Stimulated activated CD4-positive, alpha-beta T cell treated with anti-CD3 and anti-CD28 coated beads, Interleukin-1b, Interleukin-23, amount 100 ng/mL, for 4 hours (primary cell): ENCODE results near the gene AIG1.

Experiments
- DNase-seq, 2 donors: peaks; one replicate each; pipeline ENCODE4 v3.0.0-alpha.2; 2020; ENCODE audit warnings: low read depth in 2 of 2

AIG1 gene

DNA sequence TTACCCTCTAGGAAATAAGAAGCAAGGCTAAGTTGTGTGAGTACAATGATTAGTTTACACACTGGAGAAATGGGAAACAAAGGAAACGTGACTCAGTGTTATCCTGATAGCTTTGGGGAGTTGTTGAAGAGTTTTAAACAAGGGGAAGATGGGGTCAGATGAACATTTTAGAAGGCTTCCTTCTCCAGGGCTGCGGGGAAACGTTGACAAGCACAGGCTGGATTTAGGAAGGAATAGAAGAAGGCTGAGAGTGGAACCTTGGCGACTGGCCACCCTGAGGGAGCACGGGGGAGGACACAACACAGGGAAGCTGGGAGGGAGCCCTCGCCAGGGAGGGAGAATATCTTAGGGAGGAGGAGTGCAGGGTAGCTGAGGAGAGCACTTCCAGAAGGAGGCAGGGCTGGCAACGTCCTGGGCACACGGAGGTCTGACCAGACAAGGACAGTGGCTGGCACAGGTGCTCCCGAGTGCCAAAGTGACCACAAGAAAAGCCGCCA, 134.7 kb downstream of the AIG1 start:
- no peak for DNase-seq

DNA sequence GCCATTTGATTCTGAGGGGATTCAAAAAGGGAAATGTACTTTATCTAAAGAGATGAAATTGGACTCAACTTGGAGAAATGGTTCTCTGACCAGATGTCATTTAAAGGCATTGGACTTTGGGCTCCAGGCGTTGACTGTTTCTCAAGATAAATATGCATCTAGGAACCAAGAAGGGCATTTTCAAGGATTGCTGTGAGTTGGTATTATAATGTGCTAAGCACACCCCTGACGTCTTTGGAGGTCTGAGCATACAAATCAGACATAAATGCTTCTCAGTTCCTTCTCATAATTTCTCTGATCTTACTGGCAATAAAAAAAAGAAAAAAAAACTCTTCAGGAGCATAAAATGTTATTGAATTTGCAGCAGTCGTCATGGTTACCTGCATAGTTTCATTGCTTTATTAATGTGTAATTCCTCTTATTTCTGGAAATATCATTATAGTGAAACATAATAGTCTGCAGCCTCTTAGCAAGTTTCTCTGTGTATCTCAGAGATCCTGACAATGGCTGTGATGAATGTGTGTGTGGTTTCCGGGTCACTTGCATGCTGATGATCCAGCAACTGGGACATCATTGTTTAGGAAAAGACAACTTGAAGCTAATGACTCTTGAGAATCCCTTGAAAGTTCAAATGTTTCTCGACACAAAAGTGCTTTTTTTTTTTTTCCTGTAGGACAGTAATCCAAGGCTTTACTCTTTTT, 136.0 kb downstream of the AIG1 start:
- no peak for DNase-seq

DNA sequence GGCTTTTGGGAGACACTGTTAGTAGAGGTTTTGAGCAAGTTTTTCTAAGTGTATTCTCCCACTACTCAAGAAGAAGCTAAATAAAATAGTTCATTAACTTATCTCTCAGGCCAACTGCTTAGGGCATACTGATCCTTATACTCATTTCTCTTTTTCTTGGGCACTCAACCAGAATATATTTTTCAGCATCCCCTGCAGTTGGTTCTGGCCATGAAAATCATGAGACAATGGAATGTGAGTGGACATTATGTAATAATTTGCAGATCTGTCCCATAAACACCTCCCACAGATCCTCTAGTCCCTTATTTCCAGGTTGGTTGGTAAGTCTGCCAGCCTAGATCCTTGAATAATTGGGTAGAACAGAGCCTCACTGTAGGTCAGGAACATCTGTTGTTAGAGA, 136.7 kb downstream of the AIG1 start:
- no peak for DNase-seq

DNA sequence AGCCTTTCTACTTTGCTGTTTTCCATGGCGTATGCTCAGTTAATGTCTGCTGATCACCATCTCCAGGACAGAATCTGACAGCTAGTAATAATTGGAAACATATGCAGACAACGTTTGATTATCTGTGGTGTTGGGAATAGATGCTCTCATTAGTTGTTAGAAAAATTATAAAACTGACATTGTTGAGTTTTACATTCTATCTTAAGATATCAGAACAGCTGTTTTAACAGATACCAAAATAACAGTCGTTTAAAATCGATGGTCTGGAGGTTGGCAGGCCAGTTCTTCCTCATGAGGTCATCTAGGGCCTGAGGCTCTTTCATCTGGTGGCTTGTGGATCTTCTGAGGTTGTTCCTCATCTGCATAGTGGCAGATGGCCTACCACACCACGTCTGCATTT, 137.6 kb downstream of the AIG1 start:
- no peak for DNase-seq

DNA sequence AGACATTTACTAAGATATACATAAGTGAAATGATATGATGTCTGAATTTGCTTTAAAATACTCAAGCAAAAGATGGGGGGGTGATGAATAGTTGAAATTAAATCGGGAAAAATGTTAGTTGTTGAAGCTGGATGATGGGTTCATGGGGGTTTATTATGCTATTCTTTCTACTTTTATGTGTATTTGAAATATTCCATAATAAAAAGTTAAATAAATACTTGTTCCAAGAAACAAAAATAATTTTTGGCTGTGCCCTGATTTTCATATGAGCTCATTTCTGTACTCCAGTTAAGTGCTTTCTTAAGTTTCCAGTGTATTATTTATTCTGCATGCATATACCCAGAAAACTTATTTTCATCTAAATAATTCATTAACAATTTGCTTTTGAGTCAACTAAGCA, 138.6 kb downstream of the AIG1 start:
- DNase-seq: no peak

GRCh38 chr6:143200167-143200770, 139.6 kb downstream of the AIG1 start:
- no peak for DNase-seq

DNA sequence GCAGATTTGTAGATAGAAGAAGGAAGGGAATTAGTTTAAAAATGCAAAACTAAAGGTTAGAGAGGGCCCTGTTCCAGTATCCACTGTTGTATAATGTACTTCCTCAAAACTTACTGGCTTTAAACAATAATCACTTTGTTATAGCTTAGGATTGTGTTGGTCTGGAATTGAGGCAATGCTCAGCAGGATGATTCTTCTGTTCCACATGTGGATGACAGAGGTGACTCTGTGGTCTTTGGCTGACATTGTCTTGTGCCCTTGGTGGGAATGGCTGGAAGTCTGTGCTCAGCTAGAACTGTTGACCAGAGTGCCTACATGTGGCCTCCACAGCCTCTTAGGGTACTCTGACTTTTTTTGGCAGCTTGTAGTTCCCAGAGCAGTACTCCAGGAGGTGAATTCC, 143.4 kb downstream of the AIG1 start:
- DNase-seq: no peak

DNA sequence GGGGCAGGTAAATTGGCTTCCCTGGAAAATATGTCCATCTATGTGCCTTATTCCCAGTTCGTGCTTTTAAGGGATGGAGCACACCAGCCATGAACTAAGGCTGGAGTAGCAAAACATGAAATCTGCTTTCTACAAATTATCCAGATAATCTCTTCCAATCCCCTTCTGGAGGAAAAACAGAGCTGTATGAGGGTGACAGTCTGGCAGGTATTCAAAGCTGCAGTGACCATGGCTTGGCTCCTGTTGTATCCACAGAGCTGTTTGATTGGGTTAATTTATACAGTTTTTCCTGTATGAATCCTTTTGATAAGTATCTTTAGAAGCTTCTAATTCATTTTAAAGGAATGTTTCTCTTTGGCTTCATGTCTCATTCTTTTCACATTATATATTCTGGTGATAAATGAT, 144.4 kb downstream of the AIG1 start:
- no peak for DNase-seq

DNA sequence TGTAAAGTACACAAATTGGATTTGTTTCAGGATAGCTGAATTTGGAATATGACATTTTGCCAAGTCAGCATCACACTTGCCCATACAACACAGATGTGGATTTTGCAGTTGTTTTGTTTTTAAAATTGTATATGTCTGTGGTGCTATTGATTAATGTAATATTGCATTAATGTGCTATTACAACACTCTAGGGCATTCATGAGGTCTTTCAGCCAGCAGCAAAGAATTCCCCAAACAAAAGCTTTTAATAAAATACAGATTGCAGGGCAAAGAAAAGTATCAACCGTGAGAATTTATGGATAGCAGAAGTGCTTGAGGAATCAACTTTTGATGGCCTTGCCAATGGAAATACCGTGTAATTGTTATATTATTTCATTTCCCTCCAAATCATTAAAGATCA, 144.9 kb downstream of the AIG1 start:
- no peak for DNase-seq

DNA sequence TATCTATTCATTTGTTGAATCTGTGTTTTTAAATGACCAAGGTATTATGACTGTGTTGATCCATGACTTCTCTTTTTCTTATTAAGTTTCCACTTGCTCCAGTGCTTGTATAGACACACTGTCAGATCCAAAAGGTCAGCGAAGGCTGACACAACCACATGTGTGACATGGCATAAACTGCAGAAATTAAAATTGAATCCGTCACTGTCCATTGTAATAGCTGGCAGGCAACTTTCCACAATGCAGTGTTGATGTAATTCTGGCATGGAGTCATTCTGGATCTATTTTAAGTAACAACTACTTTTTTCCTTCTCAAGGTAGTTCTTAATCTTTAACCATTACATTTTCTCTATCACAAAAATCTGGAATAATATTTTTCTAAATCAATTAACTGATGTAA, 145.3 kb downstream of the AIG1 start:
- no peak for DNase-seq

GRCh38 chr6:143206550-143206949, 145.9 kb downstream of the AIG1 start:
- DNase-seq: no peak

GRCh38 chr6:143210420-143210819, 149.7 kb downstream of the AIG1 start:
- no peak for DNase-seq

GRCh38 chr6:143213859-143214376, 153.2 kb downstream of the AIG1 start:
- DNase-seq: no peak

DNA sequence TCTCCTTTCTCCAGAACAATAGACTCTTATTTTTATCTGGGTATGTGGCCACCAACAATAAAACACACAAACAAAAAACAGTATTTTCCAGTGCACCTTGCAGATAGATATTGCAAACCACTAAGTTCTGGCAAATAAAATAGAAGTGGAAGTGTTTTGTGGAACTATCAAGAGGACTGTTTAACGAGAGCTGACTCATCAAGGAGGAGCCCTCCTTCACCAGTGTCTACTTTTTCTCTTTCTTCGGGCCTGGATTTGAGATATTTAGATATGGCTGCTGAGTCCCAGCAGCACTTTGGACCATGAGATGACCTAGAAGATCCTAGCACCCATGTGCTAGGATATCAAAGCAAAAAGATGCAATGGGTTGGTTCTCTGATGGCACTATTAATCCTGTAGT, 154.7 kb downstream of the AIG1 start:
- no peak for DNase-seq

DNA sequence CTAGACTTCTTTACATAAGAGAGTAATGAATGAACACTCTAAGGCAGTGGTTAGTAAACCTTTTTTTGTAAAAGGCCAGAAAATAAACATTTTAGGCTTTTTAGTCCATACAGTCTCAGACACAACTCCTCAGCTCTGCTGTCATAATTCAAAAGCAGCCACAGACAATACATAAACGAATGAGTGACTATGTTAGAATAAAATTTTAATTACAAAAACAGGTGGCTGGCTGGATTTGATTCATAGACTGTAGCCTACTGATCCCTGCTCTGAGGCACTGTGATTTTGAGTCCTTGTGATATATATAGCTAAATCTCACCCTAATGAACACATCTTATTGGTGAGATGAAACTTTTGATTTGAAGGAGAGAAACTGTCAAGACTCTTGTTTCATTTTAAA, 155.1 kb downstream of the AIG1 start:
- DNase-seq: no peak

DNA sequence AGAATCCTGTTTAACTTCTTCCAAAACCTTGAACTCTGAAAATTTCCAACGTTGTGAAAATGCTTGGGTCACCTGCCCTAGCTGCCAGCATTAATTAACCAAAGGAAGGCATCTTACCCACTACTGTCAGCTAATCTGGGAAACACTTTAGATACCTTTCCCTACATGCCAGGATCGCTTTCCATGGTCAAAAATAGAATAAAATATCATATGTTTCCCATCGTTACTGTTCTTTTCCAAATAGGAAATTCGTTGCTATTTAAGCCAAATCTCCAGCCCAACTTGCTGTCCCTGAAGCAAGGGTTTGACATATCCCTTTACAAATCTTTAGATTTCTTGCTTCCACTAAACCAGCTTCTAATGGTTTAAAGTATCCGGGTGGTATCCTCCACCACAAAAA, 157.5 kb downstream of the AIG1 start:
- no peak for DNase-seq

DNA sequence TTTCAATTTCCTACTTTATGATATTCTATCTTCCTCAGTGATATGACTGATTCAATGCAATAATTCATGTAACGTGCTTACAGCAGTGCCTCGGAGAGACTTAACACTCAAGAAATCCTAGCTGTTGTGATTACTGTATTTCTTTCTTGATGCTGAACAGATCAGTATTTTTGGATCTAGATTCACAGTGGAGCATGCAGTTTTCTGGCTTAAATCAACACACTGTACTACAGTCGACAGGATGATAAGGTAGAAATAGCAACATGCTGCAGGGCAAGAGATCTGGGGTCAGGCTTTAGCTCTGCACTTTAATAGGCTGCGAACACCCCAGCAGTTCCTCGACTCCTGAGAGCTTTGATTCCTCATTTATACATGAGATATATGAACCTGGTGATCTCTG, 161.0 kb downstream of the AIG1 start:
- DNase-seq: no peak

DNA sequence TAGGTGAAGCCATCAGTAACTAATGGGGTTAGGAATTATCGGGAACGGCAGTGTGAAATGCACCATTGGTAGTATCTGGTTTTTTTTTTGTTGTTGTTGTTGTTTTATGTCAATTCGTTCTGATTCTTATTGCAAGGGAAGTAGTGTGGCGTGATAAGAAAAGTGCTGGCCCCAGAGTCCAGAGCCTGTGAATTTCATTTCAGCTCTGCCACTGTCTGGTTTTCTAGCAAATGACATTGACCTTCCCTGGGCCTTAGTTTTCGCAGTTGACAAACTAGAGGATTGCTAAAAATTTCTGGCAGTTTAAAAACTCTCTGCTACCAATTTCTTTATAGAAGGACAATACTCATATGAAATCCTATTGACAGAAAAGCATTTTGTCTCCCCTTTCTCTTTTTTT, 161.6 kb downstream of the AIG1 start:
- DNase-seq: no peak

GRCh38 chr6:143222801-143223231, 162.1 kb downstream of the AIG1 start:
- DNase-seq: no peak

DNA sequence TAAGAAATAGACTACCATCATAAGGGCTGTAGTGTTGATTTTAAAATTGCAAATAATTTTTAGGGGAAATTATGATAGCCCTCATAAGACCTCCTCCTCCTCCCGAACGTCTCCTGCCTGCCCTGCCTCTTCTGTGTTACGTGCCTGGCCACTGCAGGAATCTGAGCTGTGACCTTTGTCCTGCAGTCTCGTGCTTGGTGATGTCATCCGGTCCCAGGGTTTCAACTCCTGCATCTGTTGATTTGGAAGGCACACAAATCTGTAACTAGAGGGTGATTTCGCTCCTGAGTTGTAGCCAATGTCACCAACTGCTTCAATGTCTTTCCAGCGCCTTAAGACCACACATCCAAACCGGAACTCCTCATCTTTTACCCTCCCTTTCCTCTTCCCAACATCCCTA, 163.2 kb downstream of the AIG1 start:
- DNase-seq: no peak

DNA sequence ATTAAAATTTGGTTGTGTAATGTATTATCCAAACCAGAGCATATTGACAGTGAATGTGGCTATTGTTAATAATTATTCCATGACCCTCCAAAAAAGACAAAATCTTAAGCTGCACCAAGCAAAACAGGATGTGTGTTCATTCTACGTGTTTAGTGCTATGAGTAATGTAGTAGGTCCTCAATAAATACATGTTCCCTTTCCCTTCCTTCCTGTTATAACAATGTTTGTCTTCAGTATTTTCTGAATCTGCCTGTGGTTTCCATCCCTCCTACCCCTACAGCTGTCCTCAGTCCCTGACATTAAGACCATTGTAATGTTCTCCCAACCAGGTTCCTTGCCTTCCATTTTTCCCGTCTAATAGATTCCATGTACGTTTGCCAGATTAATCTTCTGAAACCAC, 163.8 kb downstream of the AIG1 start:
- no peak for DNase-seq

- no peak for DNase-seq
Measured at GRCh38 chr6:143225929-143226328, 165.2 kb downstream of the AIG1 start.

GRCh38 chr6:143227675-143228074, 167.0 kb downstream of the AIG1 start:
- no peak for DNase-seq

DNA sequence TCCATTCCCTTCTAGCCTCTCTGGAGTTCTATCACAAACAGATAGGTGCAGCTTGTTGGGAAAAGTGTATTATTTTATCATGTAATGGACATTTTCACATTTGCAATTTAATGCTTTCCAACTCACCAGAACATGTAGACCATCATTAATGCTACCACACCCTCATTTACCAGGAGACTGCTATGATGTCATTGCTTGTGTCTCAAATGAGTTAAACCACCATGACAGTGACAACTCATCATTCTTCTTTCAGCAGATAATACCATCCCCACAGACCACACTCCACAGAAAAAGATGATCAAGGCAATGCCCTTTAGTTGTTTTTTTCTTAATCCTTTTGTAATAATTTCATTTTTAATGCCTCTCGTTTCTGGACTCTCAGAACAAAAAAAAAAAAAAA, 168.7 kb downstream of the AIG1 start:
- no peak for DNase-seq
